WI38 (cell line): Measurements from ENCODE around the gene PRPS2.

Experiments
- H3K4me3 ChIP-seq: 2 replicates; pipeline ENCODE4 v1.5.1; 2011; ENCODE audit warnings: low read depth, mild to moderate bottlenecking, control low read depth, low read length
- TF ChIP-seq, protein P1 (sequence below): IDR thresholded peaks from 2 replicates; pipeline ENCODE4 v1.5.1; 2012; ENCODE audit warnings: low read depth, mild to moderate bottlenecking, control low read depth, low read length

Gene PRPS2

DNA sequence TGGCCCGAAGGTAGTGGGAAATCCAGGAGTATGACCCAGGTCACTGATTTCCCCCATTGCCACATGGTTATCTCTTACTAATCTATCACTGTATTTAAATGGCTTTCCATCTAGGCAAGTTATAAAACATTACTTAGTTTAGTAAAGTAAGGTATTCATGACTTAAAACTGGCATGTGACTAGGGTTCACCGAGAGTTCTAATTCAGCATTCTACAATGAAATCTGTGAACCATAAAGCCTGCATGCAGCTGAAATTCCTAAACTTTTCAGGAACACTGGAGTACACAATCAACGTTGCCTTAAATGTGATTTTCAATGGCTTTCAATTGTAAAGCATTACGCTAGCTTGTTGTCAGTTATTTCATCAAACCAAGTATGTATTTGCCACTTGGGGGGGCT, 22.7 kb upstream of the PRPS2 start:
- TF ChIP-seq, protein P1, sequence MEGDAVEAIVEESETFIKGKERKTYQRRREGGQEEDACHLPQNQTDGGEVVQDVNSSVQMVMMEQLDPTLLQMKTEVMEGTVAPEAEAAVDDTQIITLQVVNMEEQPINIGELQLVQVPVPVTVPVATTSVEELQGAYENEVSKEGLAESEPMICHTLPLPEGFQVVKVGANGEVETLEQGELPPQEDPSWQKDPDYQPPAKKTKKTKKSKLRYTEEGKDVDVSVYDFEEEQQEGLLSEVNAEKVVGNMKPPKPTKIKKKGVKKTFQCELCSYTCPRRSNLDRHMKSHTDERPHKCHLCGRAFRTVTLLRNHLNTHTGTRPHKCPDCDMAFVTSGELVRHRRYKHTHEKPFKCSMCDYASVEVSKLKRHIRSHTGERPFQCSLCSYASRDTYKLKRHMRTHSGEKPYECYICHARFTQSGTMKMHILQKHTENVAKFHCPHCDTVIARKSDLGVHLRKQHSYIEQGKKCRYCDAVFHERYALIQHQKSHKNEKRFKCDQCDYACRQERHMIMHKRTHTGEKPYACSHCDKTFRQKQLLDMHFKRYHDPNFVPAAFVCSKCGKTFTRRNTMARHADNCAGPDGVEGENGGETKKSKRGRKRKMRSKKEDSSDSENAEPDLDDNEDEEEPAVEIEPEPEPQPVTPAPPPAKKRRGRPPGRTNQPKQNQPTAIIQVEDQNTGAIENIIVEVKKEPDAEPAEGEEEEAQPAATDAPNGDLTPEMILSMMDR: no peak
- H3K4me3 ChIP-seq: no peak overlapping the region

DNA sequence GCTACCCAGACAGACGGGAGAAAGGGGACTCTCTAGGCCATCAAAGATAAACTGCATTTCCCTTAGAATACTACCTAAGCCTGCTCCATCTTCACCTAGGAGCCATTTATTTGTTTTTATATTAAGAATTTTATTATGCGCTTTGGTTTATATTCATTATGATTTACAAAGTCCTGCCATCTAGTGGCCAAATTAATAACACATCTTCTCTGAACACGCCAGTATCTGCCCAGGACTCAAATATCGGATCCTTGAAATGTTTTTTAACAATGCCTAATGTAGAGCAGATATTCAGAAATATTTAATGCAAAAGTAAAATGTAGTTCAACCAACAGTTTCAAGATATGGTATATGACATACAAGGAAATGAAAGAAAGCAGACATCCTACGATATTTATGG, 20.8 kb upstream of the PRPS2 start:
- TF ChIP-seq, protein P1: peak; percentile 43; the same call in 1 of the 2 replicates
- no peak overlapping the region for H3K4me3 ChIP-seq

DNA sequence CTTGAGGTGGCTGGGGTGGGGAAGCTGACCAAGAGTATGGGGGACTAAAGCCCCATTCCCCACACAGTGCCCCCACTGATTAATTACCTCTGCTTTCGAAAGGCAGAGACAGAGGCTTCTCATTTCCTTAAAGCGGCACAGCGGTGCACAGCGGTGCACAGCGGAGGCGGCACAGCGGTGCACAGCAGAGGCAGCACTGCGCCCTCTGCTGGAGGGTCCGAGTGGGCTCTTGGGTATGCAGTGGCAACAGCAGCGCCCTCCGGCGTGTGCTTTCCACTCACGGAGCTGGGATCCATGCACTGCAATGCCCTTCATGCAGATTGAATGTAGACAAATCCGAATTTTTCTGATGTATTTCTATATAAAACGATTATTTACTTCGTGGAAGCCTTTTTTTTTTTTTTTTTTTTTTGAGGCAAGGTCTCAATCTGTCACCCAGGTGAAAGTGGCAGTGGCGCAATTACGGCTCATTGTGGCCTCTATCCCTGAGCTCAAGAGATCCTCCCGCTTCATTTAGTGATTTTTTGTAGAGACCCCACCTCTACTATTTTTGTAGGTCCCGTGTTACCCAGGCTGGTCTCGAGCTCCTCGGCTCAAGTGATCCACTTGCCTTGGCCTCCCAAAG, 19.7 kb upstream of the PRPS2 start:
- TF ChIP-seq, protein P1: peak; percentile 74
- H3K4me3 ChIP-seq: no peak overlapping the region

DNA sequence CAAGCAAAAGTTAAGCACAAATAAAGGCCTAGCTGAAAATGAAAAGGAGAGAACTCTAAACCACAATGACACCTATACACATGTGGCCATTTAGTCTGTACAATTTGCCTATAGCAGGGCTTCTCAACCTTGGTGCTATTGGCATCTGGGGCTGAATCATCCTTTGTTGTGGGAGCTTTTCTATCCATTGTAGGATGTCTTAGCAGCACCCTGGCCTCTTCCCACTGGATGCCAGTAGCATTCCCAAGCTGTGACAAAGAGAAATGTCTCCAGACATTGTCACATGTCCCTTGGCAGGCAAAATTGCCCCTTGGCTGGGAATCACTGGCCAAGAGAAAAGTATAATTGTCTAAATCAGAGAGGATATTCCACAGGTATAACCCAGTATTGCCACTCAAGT, 13.5 kb upstream of the PRPS2 start:
- TF ChIP-seq, protein P1: no peak
- no peak overlapping the region for H3K4me3 ChIP-seq

DNA sequence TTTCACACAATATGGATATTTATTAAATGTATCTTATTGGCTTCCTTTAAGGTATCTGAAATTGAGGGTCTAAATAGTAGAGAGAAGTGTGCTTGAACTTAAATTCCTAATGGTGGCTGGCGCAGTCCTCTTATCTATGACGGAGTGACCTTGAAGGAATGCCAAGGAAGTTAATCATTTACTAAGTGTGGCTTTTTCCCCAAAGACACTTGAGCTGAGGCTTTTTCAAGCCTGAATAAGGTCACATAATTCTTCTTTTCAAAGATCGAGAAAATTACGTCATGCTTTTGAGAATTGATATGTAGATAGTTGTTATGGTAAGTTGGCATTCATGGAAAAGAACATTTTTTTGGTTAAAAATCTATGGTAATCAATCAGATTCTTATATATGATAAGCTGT, 11.7 kb upstream of the PRPS2 start:
- TF ChIP-seq, protein P1: no peak
- H3K4me3 ChIP-seq: no peak overlapping the region

DNA sequence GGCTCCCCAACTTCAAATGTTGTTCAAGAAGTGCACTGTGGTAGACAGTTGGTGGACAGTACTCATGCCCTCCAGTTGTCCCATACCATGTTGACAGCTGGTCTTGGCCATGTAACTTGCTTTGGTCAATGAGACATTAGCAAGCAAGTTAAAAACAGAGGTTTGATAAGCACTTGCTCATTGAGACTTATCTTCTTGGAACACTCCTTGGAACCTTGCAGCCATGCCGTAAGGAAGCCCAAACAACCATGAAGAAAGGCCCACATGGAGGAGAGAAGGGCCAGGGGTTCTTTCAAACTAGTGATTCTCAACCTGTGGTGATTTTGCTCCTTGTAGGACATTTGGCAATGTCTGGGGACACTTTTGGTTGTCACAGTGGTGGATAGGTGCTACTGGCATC, 2.6 kb upstream of the PRPS2 start:
- H3K4me3 ChIP-seq: no peak overlapping the region
- TF ChIP-seq, protein P1: no peak

DNA sequence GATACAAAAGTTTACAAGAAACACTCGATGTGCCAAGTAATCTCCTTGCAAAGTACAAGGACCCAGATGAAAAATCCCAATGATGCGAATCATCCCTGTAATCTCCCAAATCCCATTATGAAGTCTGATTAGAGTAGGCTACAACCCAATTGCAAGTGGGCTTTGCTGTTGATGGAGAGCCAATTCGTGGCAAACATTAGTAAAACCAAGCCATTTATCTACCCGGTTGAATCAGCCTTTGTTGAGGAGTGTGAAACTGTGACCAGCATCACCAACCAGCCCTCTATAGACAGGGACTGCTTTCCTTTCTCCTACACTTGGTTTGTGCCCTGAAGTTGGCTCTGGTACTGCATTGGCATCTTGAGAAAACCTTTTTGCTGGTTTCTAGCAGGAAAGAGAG, 1.2 kb upstream of the PRPS2 start:
- TF ChIP-seq, protein P1: no peak
- H3K4me3 ChIP-seq: no peak overlapping the region
